ENCODE results near the gene FASTKD3.
A peak's percentile ranks its signal among the peaks of the same experiment; 100 is the strongest.

The FASTKD3 gene

DNA sequence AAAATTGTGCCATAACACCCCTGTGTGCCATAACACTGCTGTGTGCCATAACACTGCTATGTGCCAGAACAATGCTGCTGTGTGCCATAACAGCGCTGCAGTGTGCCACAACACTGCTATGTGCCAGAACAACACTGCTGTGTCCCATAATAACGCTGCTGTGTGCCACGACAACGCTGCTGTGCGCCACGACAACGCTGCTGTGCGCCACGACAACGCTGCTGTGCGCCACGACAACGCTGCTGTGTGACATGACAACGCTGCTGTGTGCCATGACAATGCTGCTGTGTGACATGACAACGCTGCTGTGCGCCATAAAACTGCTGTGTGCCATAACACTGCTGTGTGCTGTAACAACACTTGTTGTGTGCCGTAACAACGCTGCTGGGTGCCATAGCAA, 43.8 kb downstream of the FASTKD3 start:
- H3K4me1 ChIP-seq: no peaks in the 10 kb centered on the region
- H3K4me3 ChIP-seq: no peak overlapping the region
- no peaks in the 10 kb centered on the region for H3K27me3 ChIP-seq
- no peak for DNase-seq
- no peaks in the 10 kb centered on the region for H3K36me3 ChIP-seq
- intact Hi-C loops (cut with DNase I; ENCODE audit: low total_unique reads): no loop called here
- TF ChIP-seq, protein P1, sequence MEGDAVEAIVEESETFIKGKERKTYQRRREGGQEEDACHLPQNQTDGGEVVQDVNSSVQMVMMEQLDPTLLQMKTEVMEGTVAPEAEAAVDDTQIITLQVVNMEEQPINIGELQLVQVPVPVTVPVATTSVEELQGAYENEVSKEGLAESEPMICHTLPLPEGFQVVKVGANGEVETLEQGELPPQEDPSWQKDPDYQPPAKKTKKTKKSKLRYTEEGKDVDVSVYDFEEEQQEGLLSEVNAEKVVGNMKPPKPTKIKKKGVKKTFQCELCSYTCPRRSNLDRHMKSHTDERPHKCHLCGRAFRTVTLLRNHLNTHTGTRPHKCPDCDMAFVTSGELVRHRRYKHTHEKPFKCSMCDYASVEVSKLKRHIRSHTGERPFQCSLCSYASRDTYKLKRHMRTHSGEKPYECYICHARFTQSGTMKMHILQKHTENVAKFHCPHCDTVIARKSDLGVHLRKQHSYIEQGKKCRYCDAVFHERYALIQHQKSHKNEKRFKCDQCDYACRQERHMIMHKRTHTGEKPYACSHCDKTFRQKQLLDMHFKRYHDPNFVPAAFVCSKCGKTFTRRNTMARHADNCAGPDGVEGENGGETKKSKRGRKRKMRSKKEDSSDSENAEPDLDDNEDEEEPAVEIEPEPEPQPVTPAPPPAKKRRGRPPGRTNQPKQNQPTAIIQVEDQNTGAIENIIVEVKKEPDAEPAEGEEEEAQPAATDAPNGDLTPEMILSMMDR (IDR thresholded peaks at IDR 0.05): no peak
- H3K9me3 ChIP-seq: no peaks in the 10 kb centered on the region
- no peak overlapping the region for H3K27ac ChIP-seq

DNA sequence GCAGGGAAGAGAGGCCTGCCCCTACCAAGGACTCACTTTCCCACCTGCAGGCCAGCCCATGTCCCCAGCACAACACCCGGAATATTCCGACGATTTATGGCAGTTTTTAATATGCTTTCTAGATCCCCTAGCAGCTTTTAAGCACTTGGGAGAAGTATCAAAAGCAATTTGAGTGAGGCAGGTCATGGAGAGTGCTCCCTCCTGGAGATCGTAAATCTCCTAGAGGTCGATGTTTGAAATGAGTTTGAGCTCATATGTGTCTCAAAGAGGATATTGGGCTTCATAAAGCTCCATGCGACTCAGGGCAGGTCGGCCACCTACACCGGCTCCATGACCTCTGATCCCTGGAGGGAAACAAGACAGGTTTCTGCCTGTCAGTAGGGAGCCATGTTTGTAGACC, 45.2 kb downstream of the FASTKD3 start:
- DNase-seq: no peak
- intact Hi-C loops (cut with DNase I; ENCODE audit: low total_unique reads): no loop called here
- Histone ChIP-seq H3K4me3 (no peak overlapping the region), H3K4me1 (no peaks in the 10 kb centered on the region), H3K27ac (no peak overlapping the region), H3K9me3 (no peaks in the 10 kb centered on the region), H3K27me3 (no peaks in the 10 kb centered on the region), H3K36me3 (no peaks in the 10 kb centered on the region)
- TF ChIP-seq, protein P1 (IDR thresholded peaks at IDR 0.05): no peak

DNA sequence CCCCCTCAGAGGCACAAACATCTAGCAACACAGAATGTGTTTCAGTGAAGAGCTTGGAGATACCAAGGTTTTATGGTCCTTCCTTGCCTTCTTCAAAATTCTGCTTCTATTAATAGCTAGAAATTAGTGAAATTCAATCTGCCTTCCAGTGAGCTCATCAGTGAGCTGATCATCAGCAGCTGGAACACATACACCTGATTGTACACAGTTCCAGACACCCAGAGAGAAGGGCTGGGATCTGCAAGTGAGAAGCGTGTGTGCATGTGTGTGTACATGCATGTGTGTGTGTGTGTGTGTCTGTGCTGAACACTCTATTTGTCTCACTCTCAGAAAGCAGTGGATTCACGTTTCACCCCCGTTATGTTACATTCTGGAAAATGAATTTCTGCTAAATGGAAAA, 46.4 kb downstream of the FASTKD3 start:
- Histone ChIP-seq H3K9me3 (no peaks in the 10 kb centered on the region), H3K27ac (no peak overlapping the region)
- intact Hi-C loops (cut with DNase I; ENCODE audit: low total_unique reads): no loop called here

DNA sequence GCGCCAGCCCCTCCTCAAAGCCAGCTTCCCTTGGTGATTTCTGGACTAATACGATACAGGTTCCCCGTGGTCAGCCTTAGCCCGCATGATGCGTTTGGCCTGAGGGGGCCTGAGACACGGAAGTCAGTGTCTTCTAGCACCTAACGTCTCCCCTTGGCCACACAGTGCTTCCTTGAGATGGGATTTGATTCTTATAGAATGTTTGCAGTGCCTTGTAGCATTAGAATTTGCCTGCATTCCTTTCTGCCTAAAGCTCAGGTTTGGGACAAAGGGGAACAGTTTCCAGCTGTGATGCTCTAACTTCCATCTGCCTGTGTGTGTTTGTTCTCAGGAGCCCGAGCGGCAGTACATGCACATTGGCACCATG, 52.3 kb downstream of the FASTKD3 start:
- no peaks in the 10 kb centered on the region for H3K9me3 ChIP-seq
- no peak overlapping the region for H3K4me3 ChIP-seq
- H3K4me1 ChIP-seq: peaks cover 0 to 7% (median 0%) of the 10 kb centered on the region in 4 donors
- no peaks in the 10 kb centered on the region for H3K36me3 ChIP-seq
- H3K27ac ChIP-seq: no peak overlapping the region
- H3K27me3 ChIP-seq: no peaks in the 10 kb centered on the region
- DNase-seq: no peak
- intact Hi-C loops (cut with DNase I; ENCODE audit: low total_unique reads): no loop called here
- TF ChIP-seq, protein P1 (IDR thresholded peaks at IDR 0.05): no peak

More for the DNA sequence above, 46.4 kb downstream of the FASTKD3 start:
- DNase-seq: no peak
- no peak overlapping the region for H3K4me3 ChIP-seq
- H3K27me3 ChIP-seq: no peaks in the 10 kb centered on the region
- H3K36me3 ChIP-seq: no peaks in the 10 kb centered on the region
- no peaks in the 10 kb centered on the region for H3K4me1 ChIP-seq
- TF ChIP-seq, protein P1 (IDR thresholded peaks at IDR 0.05): no peak

DNA sequence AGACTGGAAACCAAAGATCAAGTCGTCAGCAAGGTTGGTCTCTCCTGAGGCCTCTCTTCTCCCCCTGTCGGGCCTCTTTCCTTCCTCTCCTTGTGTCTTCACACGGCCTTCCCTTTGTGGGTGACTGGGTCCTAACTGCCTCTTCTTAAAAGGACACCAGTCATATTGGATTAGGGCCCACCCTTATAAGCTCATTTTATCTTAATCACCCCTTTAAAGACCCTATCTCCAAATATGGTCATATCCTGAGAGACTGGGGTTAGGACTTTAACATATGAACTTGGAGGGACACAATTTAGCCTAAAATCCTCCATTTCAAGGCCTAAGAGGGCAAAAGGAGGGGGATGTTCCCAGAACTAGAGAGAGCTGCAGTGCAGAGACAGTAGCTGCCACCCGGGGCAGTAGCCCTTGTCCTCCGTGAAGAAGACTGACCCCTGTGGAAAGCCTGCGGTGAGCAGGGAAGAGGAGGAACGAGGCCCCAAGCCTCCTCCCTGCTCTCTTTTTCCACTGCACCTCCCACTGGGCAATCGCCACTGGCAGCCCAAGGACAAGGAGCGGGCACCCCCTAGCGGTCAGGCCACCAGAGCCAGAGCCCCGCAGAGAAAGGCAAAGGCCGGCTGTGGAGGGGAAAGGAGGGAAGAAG, 52.8 kb downstream of the FASTKD3 start:
- Histone ChIP-seq H3K4me3 (no peak overlapping the region), H3K9me3 (no peaks in the 10 kb centered on the region), H3K36me3 (no peaks in the 10 kb centered on the region), H3K27ac (no peak overlapping the region), H3K4me1 (peaks cover 0 to 7% (median 0%) of the 10 kb centered on the region in 4 donors), H3K27me3 (no peaks in the 10 kb centered on the region)
- intact Hi-C loops (cut with DNase I; ENCODE audit: low total_unique reads): no loop called here
- TF ChIP-seq, protein P1 (IDR thresholded peaks at IDR 0.05): peak; percentile 80 to 82
- peak; percentile 87 to 88 for DNase-seq

DNA sequence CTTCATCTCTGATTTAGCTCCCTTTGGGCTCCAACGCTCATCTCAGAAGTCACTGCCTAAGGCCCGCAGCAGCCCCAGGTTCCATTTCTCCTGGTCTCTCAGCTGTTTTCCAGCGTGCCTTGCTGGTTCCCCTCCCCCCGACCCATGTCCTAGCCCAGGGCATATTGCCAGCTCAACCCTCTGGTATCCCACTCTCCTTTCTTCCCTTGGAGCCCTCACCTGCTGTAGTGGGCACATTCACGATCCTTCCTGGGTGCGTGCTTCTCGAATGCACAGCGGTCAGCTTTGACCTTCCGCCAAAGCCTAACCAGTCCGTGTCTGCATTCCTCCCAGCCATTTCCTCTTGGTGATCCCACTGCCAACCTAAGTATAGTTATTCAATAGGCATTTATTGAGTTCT, 54.0 kb downstream of the FASTKD3 start:
- H3K27me3 ChIP-seq: no peaks in the 10 kb centered on the region
- no peak overlapping the region for H3K4me3 ChIP-seq
- TF ChIP-seq, protein P1 (IDR thresholded peaks at IDR 0.05): no peak
- H3K36me3 ChIP-seq: no peaks in the 10 kb centered on the region
- H3K27ac ChIP-seq: no peak overlapping the region
- DNase-seq: no peak
- peaks cover 0 to 7% (median 0%) of the 10 kb centered on the region in 4 donors for H3K4me1 ChIP-seq
- H3K9me3 ChIP-seq: no peaks in the 10 kb centered on the region
- intact Hi-C loops (cut with DNase I; ENCODE audit: low total_unique reads): no loop called here
